ENCODE data around the gene COQ6.

DNA sequence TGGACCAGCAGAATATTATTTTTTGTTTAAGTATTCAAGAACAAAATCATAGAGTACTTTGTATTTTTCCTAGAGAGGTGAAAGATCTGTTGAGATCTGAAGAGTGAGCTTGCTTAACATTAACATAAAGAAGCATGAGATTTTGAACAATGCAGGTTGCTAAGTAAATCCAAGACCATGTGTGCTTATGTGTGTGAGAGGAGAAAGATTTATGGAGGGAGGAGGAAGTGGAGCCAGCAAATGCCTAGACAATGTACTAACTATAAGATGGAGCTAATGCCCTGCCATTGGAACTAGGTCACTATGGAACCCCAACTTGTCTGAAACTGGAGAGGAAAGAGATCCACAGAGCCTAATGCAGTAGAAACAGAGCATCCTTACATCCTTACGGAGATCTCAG is 13.6 kb upstream of the COQ6 start:
- TF ChIP-seq, protein P1, sequence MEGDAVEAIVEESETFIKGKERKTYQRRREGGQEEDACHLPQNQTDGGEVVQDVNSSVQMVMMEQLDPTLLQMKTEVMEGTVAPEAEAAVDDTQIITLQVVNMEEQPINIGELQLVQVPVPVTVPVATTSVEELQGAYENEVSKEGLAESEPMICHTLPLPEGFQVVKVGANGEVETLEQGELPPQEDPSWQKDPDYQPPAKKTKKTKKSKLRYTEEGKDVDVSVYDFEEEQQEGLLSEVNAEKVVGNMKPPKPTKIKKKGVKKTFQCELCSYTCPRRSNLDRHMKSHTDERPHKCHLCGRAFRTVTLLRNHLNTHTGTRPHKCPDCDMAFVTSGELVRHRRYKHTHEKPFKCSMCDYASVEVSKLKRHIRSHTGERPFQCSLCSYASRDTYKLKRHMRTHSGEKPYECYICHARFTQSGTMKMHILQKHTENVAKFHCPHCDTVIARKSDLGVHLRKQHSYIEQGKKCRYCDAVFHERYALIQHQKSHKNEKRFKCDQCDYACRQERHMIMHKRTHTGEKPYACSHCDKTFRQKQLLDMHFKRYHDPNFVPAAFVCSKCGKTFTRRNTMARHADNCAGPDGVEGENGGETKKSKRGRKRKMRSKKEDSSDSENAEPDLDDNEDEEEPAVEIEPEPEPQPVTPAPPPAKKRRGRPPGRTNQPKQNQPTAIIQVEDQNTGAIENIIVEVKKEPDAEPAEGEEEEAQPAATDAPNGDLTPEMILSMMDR (IDR thresholded peaks at IDR 0.05; ENCODE audit: poor library complexity, severe bottlenecking) = no peak
- TF ChIP-seq POLR2AphosphoS5 (IDR thresholded peaks at IDR 0.05) (no peak), RAD21 (conservative IDR thresholded peaks at IDR 0.05) (no peak), TAF1 (IDR thresholded peaks at IDR 0.05; ENCODE audit: low read depth) (no peak), EP300 (conservative IDR thresholded peaks at IDR 0.05; ENCODE audit: poor library complexity, severe bottlenecking) (no peak), SMC3 (conservative IDR thresholded peaks at IDR 0.05; ENCODE audit: poor library complexity) (no peak)
- TF ChIP-seq, protein P2, sequence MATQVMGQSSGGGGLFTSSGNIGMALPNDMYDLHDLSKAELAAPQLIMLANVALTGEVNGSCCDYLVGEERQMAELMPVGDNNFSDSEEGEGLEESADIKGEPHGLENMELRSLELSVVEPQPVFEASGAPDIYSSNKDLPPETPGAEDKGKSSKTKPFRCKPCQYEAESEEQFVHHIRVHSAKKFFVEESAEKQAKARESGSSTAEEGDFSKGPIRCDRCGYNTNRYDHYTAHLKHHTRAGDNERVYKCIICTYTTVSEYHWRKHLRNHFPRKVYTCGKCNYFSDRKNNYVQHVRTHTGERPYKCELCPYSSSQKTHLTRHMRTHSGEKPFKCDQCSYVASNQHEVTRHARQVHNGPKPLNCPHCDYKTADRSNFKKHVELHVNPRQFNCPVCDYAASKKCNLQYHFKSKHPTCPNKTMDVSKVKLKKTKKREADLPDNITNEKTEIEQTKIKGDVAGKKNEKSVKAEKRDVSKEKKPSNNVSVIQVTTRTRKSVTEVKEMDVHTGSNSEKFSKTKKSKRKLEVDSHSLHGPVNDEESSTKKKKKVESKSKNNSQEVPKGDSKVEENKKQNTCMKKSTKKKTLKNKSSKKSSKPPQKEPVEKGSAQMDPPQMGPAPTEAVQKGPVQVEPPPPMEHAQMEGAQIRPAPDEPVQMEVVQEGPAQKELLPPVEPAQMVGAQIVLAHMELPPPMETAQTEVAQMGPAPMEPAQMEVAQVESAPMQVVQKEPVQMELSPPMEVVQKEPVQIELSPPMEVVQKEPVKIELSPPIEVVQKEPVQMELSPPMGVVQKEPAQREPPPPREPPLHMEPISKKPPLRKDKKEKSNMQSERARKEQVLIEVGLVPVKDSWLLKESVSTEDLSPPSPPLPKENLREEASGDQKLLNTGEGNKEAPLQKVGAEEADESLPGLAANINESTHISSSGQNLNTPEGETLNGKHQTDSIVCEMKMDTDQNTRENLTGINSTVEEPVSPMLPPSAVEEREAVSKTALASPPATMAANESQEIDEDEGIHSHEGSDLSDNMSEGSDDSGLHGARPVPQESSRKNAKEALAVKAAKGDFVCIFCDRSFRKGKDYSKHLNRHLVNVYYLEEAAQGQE (IDR thresholded peaks at IDR 0.05; ENCODE audit: borderline replicate concordance) = no peak

Data from neural cell (in vitro differentiated cells).